A673 (cell line): ENCODE results near the gene WIPF3.

Source experiments
- CTCF ChIP-seq: fragments of 300-800, 200-600 bp; sonication (generic); conservative IDR thresholded peaks from 2 replicates; pipeline ENCODE4 v1.5.1; 2017; ENCODE audit warnings: low read depth, mild to moderate bottlenecking, antibody characterized with exemption, low read length, moderate library complexity, mixed read lengths
- EZH2 ChIP-seq: fragments of 200-600 bp; sonication (generic); IDR thresholded peaks from 2 replicates; pipeline ENCODE4 v1.6.1; 2017; ENCODE audit warnings: borderline replicate concordance, low read depth, mild to moderate bottlenecking, mixed read lengths, antibody characterized with exemption, low read length; ENCODE audit not compliant: poor library complexity, severe bottlenecking

- TF ChIP-seq EZH2, result no peak
- TF ChIP-seq CTCF, result no peak
These were observed 33.0 kb downstream of the WIPF3 start for GRCh38 chr7:29839302-29839701.
